WERI-Rb-1 (cell line): Measurements from ENCODE around the gene TMTC1.

ENCODE experiments used
- DNase-seq: peaks from one replicate; pipeline ENCODE4 v3.0.0-alpha.2; 2020
- H3K27ac ChIP-seq: fragments of 250-450 bp; sonication (Bioruptor Pico); 2 replicates; pipeline ENCODE4 v1.5.1; 2020; ENCODE audit warnings: mild to moderate bottlenecking, moderate library complexity
- H3K27me3 ChIP-seq: fragments of 250-450 bp; sonication (Bioruptor Pico); 2 replicates; pipeline ENCODE4 v1.5.1; 2021; ENCODE audit warnings: mild to moderate bottlenecking, low read depth, moderate library complexity; ENCODE audit not compliant: insufficient read depth, severe bottlenecking
- H3K36me3 ChIP-seq: fragments of 250-450 bp; sonication (Bioruptor Pico); 2 replicates; pipeline ENCODE4 v1.5.1; 2020; ENCODE audit warnings: mild to moderate bottlenecking, moderate library complexity
- H3K4me3 ChIP-seq: 2 replicates; pipeline ENCODE4 v1.5.1; 2011; ENCODE audit warnings: low read depth, mild to moderate bottlenecking, control low read depth, low read length
- H3K9me3 ChIP-seq: fragments of 250-450 bp; sonication (Bioruptor Pico); 2 replicates; pipeline ENCODE4 v1.5.1; 2021; ENCODE audit warnings: mild to moderate bottlenecking, moderate library complexity; ENCODE audit not compliant: severe bottlenecking
- CTCF ChIP-seq: IDR thresholded peaks from 2 replicates; pipeline ENCODE4 v1.5.1; 2011; ENCODE audit warnings: low read depth, mild to moderate bottlenecking, control low read depth, inconsistent platforms, low read length

The TMTC1 gene

GRCh38 chr12:29589851-29590250, 193.9 kb downstream of the TMTC1 start:
- H3K27me3 ChIP-seq, result no peaks in the 10 kb centered on the region
- no peak overlapping the region for H3K27ac ChIP-seq
- TF ChIP-seq CTCF, result no peak
- H3K9me3 ChIP-seq, result no peaks in the 10 kb centered on the region
- DNase-seq, result no peak
- no peaks in the 10 kb centered on the region for H3K36me3 ChIP-seq
- H3K4me3 ChIP-seq, result no peak overlapping the region

DNA sequence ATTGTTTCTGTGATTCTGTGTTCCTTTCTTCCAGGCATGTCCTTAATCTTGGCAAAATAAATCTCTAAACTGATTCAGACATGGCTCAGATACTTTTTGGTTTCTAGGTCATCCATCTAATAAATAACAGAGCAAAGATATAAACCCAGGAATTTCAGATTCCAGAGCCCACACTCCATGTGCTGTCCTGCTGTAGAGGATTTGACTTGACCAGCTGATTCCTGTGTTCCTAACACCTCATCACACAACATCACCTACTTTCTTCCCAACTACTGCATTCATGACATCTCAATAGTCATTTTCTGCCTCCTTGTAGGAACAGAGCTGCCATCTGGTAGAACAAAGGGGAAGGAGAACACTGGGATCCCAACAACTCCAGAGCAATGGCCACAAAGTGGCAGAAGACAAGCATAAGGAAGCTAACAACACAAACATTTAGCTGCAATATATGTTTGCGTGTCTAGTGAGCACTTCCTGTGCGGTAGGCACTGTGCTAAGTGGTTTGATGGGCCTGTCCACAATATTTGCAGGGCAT, 194.4 kb downstream of the TMTC1 start:
- no peaks in the 10 kb centered on the region for H3K36me3 ChIP-seq
- DNase-seq, result no peak
- no peak overlapping the region for H3K27ac ChIP-seq
- H3K9me3 ChIP-seq, result no peaks in the 10 kb centered on the region
- TF ChIP-seq CTCF, result no peak
- H3K27me3 ChIP-seq, result no peaks in the 10 kb centered on the region
- no peak overlapping the region for H3K4me3 ChIP-seq

GRCh38 chr12:29582677-29583272, 201.0 kb downstream of the TMTC1 start:
- H3K27me3 ChIP-seq, result no peaks in the 10 kb centered on the region
- DNase-seq, result no peak
- no peak overlapping the region for H3K4me3 ChIP-seq
- TF ChIP-seq CTCF, result no peak
- H3K9me3 ChIP-seq, result no peaks in the 10 kb centered on the region
- H3K27ac ChIP-seq, result no peak overlapping the region
- no peaks in the 10 kb centered on the region for H3K36me3 ChIP-seq

DNA sequence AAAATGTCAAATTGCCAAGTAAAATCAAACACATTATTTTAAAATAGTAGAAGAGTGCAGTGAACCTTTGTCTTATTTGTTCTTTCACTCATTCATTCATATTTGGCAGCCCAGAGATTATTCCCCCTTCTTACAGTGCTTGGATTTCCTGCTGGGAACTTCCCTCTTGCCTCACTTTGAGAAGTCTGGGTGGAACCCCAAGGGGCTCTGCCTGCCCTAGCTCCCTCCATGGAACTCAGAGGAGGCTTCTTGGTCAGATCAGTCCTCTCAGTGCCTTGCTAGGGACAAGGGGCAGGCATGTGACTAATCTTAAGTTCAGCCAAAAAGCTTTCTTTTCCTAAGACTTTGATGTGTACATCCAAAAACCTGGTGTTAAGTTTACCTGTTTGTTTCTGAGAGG, 201.6 kb downstream of the TMTC1 start:
- no peak for TF ChIP-seq CTCF
- no peaks in the 10 kb centered on the region for H3K27me3 ChIP-seq
- no peaks in the 10 kb centered on the region for H3K9me3 ChIP-seq
- DNase-seq, result no peak
- no peak overlapping the region for H3K27ac ChIP-seq
- H3K36me3 ChIP-seq, result no peaks in the 10 kb centered on the region
- H3K4me3 ChIP-seq, result no peak overlapping the region

GRCh38 chr12:29581631-29582030, 202.1 kb downstream of the TMTC1 start:
- no peak overlapping the region for H3K4me3 ChIP-seq

More at GRCh38 chr12:29581631-29582030, 202.1 kb downstream of the TMTC1 start:
- no peaks in the 10 kb centered on the region for H3K9me3 ChIP-seq
- no peak for TF ChIP-seq CTCF
- DNase-seq, result no peak
- no peaks in the 10 kb centered on the region for H3K27me3 ChIP-seq
- no peak overlapping the region for H3K27ac ChIP-seq
- H3K36me3 ChIP-seq, result no peaks in the 10 kb centered on the region
